ENCODE results near the gene NRAP. TPM values are rescaled to one million over a fixed set of nuclear protein-coding genes. Genes with fewer than 3 reads are reported as not detected.

NRAP gene
- total and polyA plus RNA-seq, 2 donors (not counting 3 experiments of a cell fraction or from before 2014, with no cell fraction given) = not detected

- CTCF ChIA-PET = no interaction called here
Measured at GRCh38 chr10:113613977-113614690, 49.7 kb downstream of the NRAP start.

More at GRCh38 chr10:113613977-113614690, 49.7 kb downstream of the NRAP start:
- Histone ChIP-seq H3K27ac (ENCODE audit: insufficient read depth, low read depth, low read length) (no peak overlapping the region), H3K9me1 (replicated peaks; ENCODE audit: control insufficient read depth, extremely low read depth, insufficient read depth, low read length) (no peaks in the 10 kb centered on the region), H4K20me1 (replicated peaks; ENCODE audit: control insufficient read depth, extremely low read depth, insufficient read depth, low read length) (no peaks in the 10 kb centered on the region), H2AFZ (ENCODE audit: low read depth, low read length) (no peak overlapping the region), H3K79me2 (ENCODE audit: control insufficient read depth, insufficient read depth, low read length) (no peaks in the 10 kb centered on the region), H3K27me3 (ENCODE audit: control insufficient read depth in 2 of 2, insufficient read depth in 2 of 2, low read length in 2 of 2) (peaks cover 2 to 19% of the 10 kb centered on the region in 2 experiments), H3K9me3 (replicated peaks; ENCODE audit: control insufficient read depth, insufficient read depth, low read length) (no peaks in the 10 kb centered on the region), H3K4me2 (ENCODE audit: insufficient read depth, low read length) (no peak overlapping the region), H3K4me3 (replicated peaks in 1 of 3; ENCODE audit: insufficient read depth in 1 of 3, low read depth in 1 of 3, low read length in 3 of 3) (no peak overlapping the region), H3K36me3 (ENCODE audit: control insufficient read depth in 2 of 2, extremely low read depth in 1 of 2, insufficient read depth in 2 of 2, low read length in 2 of 2) (no peaks in the 10 kb centered on the region), H3K4me1 (ENCODE audit: control insufficient read depth, extremely low read depth, insufficient read depth, low read length) (no peaks in the 10 kb centered on the region), H3K9ac (replicated peaks; ENCODE audit: extremely low read depth, insufficient read depth, low read length) (no peak overlapping the region)
- POLR2A ChIA-PET = no interaction called here
- TF ChIP-seq MAX (IDR thresholded peaks at IDR 0.05; ENCODE audit: insufficient read depth, insufficient read length) (no peak), EZH2 (IDR thresholded peaks at IDR 0.05; ENCODE audit: borderline replicate concordance, low read depth, low read length, severe bottlenecking) (no peak), POLR2A (IDR thresholded peaks at IDR 0.05; ENCODE audit: low read depth, low read length) (no peak), MYC (IDR thresholded peaks at IDR 0.05; ENCODE audit: low read depth, low read length) (no peak)
- TF ChIP-seq, protein P1, sequence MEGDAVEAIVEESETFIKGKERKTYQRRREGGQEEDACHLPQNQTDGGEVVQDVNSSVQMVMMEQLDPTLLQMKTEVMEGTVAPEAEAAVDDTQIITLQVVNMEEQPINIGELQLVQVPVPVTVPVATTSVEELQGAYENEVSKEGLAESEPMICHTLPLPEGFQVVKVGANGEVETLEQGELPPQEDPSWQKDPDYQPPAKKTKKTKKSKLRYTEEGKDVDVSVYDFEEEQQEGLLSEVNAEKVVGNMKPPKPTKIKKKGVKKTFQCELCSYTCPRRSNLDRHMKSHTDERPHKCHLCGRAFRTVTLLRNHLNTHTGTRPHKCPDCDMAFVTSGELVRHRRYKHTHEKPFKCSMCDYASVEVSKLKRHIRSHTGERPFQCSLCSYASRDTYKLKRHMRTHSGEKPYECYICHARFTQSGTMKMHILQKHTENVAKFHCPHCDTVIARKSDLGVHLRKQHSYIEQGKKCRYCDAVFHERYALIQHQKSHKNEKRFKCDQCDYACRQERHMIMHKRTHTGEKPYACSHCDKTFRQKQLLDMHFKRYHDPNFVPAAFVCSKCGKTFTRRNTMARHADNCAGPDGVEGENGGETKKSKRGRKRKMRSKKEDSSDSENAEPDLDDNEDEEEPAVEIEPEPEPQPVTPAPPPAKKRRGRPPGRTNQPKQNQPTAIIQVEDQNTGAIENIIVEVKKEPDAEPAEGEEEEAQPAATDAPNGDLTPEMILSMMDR (IDR thresholded peaks at IDR 0.05; ENCODE audit: extremely low read depth in 1 of 2, insufficient read depth in 1 of 2, low read depth in 1 of 2, low read length in 2 of 2) = no peak
- no peak for FAIRE-seq
- intact Hi-C loops (cut with micrococcal nuclease) = no loop called here
- dilution Hi-C loops (cut with MboI; ENCODE audit: extremely low pct_ligation_motif_present, low sequenced_read_pairs) = no loop called here
- DNase-seq (ENCODE audit: low read depth, low spot score) = no peak
- no TSS peak for BruUV-seq (replicated peaks)

Data from endothelial cell of umbilical vein (primary cell).